GM12878 (cell line): ENCODE data around the gene SPRYD3. TPM values are rescaled to one million over a fixed set of nuclear protein-coding genes. Genes with fewer than 3 reads are reported as not detected.

ENCODE experiments used
- ATAC-seq: fragments of 200-7000 bp; cut with Tn5 transposase; 3 replicates; pipeline ENCODE4 v1.9.1; 2020; ENCODE audit warnings: mild to moderate bottlenecking, moderate library complexity
- BruUV-seq: library from RNA; stranded (reverse); fragments of 400-500 nt; replicated peaks from 2 replicates; lab custom pipeline; 2021; lab: Mats Ljungman, UMichigan
- CTCF ChIA-PET: fragments of 300-600 bp; sonication (Branson Sonifier 250); formaldehyde crosslinking; extraction: SDS; loops from one replicate; lab custom pipeline; 2021; ENCODE audit warnings: inconsistent platforms; lab: Yijun Ruan, JAX
- POLR2A ChIA-PET: fragments of 350-600 bp; formaldehyde crosslinking; extraction: SDS; loops from one replicate; lab custom pipeline; 2021; ENCODE audit warnings: inconsistent platforms; lab: Charles Lee
- RAD21 ChIA-PET: fragments of 300-600 bp; sonication (Branson Sonifier 250); formaldehyde crosslinking; loops from one replicate; lab custom pipeline; 2023; ENCODE audit warnings: antibody characterized with exemption; ENCODE audit not compliant: unreplicated experiment; lab: Charles Lee
- SMC1A ChIA-PET: fragments of 300-600 bp; sonication (Branson Sonifier 250); formaldehyde crosslinking; loops from one replicate; lab custom pipeline; 2023; ENCODE audit not compliant: unreplicated experiment, uncharacterized antibody; lab: Charles Lee
- DNase-seq: peaks from one replicate; pipeline ENCODE4 v3.0.0-alpha.2; 2011; ENCODE audit warnings: low read depth, low spot score
- FAIRE-seq: peaks from 3 replicates; lab custom pipeline; 2011; peaks lifted over from hg19 to GRCh38; lab: Jason Lieb, UNC
- H2AFZ ChIP-seq: 2 replicates; pipeline ENCODE4 v1.6.0; 2011; ENCODE audit warnings: low read depth, low read length, control low read depth; ENCODE audit not compliant: control insufficient read depth
- H3K27ac ChIP-seq: 2 replicates; pipeline ENCODE4 v1.5.1; 2011; ENCODE audit warnings: control low read depth; ENCODE audit not compliant: control insufficient read depth, insufficient read depth
- H3K27me3 ChIP-seq, 2 experiments: replicated peaks in 1 of 2; 2 replicates each; pipeline versions ENCODE4 v1.6.0 to v1.6.1; 2011; ENCODE audit warnings: low read length in 1 of 2; ENCODE audit not compliant: control insufficient read depth in 2 of 2, insufficient read depth in 2 of 2
- H3K36me3 ChIP-seq, 2 experiments: 2 replicates each; pipeline ENCODE4 v1.5.1; 2011; ENCODE audit warnings: low read length in 1 of 2; ENCODE audit not compliant: control insufficient read depth in 2 of 2, insufficient read depth in 2 of 2
- H3K4me1 ChIP-seq: 2 replicates; pipeline ENCODE4 v1.6.1; 2011; ENCODE audit warnings: mild to moderate bottlenecking, low read length, moderate library complexity, mixed read lengths; ENCODE audit not compliant: control insufficient read depth, insufficient read depth
- H3K4me2 ChIP-seq: 2 replicates; pipeline ENCODE4 v1.6.0; 2011; ENCODE audit warnings: control low read depth; ENCODE audit not compliant: control insufficient read depth, insufficient read depth
- H3K4me3 ChIP-seq: fragments of 200-600 bp; sonication (generic); 2 replicates; pipeline ENCODE4 v1.5.1; 2016
- H3K79me2 ChIP-seq: 2 replicates; pipeline ENCODE4 v1.6.0; 2011; ENCODE audit warnings: low read length; ENCODE audit not compliant: control insufficient read depth, insufficient read depth
- H3K9ac ChIP-seq: 2 replicates; pipeline ENCODE4 v1.8.0; 2011; ENCODE audit warnings: low read length, control low read depth, mixed read lengths; ENCODE audit not compliant: control insufficient read depth, insufficient read depth
- H3K9me3 ChIP-seq: replicated peaks from 3 replicates; pipeline ENCODE4 v1.5.1; 2011; ENCODE audit warnings: mild to moderate bottlenecking, low read length; ENCODE audit not compliant: control insufficient read depth, insufficient read depth
- H4K20me1 ChIP-seq: 2 replicates; pipeline ENCODE4 v1.6.0; 2011; ENCODE audit not compliant: control insufficient read depth, insufficient read depth
- BHLHE40 ChIP-seq, 2 experiments: fragments of 450-650 bp in 1 of 2; IDR thresholded peaks; 2 replicates each; pipeline ENCODE4 v1.6.1; 2011 to 2017; ENCODE audit warnings: low read depth in 2 of 2, borderline replicate concordance in 1 of 2, improper control_type of control experiment in 1 of 2, low read length in 1 of 2, mild to moderate bottlenecking in 1 of 2
- ESRRA ChIP-seq: IDR thresholded peaks from 2 replicates; pipeline ENCODE4 v1.6.1; 2012; ENCODE audit warnings: mild to moderate bottlenecking, low read length, improper control_type of control experiment
- GATAD2B ChIP-seq: fragments of 450-650 bp; conservative IDR thresholded peaks from 2 replicates; pipeline ENCODE4 v1.6.1; 2017; ENCODE audit warnings: low read depth, mild to moderate bottlenecking, moderate library complexity
- IKZF1 ChIP-seq: fragments of 450-650 bp; conservative IDR thresholded peaks from 2 replicates; pipeline ENCODE4 v1.6.1; 2017; ENCODE audit warnings: antibody characterized with exemption, mild to moderate bottlenecking
- MXI1 ChIP-seq: fragments of 150-350 bp; IDR thresholded peaks from 2 replicates; pipeline ENCODE4 v1.6.1; 2011; ENCODE audit warnings: low read depth, mild to moderate bottlenecking, inconsistent platforms, low read length, improper control_type of control experiment
- NBN ChIP-seq: fragments of 450-650 bp; IDR thresholded peaks from 2 replicates; pipeline ENCODE4 v1.6.1; 2016
- WGBS: methylation state at CpG from one replicate; pipeline ENCODE4 v1.1.6; 2016; ENCODE audit warnings: low lambda C conversion rate; ENCODE audit not compliant: insufficient replicate concordance, insufficient coverage; ENCODE audit errors: missing lambda C conversion rate; 5-methylcytosine and 5-hydroxymethylcytosine counted together
- in situ Hi-C: fragments of 300-500 bp; cut with MboI; formaldehyde crosslinking; loops from 9 replicates; pipeline ENCODE4 v1.14.3; 2018; ENCODE audit warnings: mixed read lengths
- intact Hi-C: fragments of 100-400 bp; cut with micrococcal nuclease; formaldehyde crosslinking; loops from one replicate; pipeline ENCODE4 v1.14.2; 2022; ENCODE audit not compliant: unreplicated experiment
- polyA plus RNA-seq, 11 experiments: library from polyadenylated mRNA; depleted of rRNA in 4 of 11; unstranded in 6 of 11; stranded (reverse) in 5 of 11; fragments of >200 nt; fragmentation: Nextera tagmentation in 4 of 11; fragmentation: Illumina TruSeq in 1 of 11; extraction: Ambion mirVana in 4 of 11; extraction: Trizol in 1 of 11; gene quantifications; 1 replicate in 1 of 11; 2 replicates in 10 of 11; pipeline versions ENCODE4 v1.2.1 to v1.2.3, GENCODE V29; 2011 to 2016; ENCODE audit warnings: inconsistent platforms in 2 of 11, missing spikeins in 2 of 11, low read depth in 1 of 11
- total RNA-seq, 4 experiments: library from RNA; depleted of rRNA in 3 of 4; stranded (reverse); fragments of >200 nt in 3 of 4; fragmentation: Illumina TruSeq in 1 of 4; extraction: Trizol in 1 of 4; gene quantifications; 2 replicates each; pipeline versions ENCODE4 v1.2.1 to v1.2.3, GENCODE V29; 2013 to 2021
- TF ChIP-seq, protein P1 (sequence below), 3 experiments: IDR thresholded peaks in 2 of 3; conservative IDR thresholded peaks in 1 of 3; 2 replicates each; pipeline ENCODE4 v1.5.1; 2011; ENCODE audit warnings: low read depth in 3 of 3, low read length in 3 of 3, mild to moderate bottlenecking in 3 of 3, control low read depth in 2 of 3, moderate library complexity in 2 of 3, inconsistent platforms in 1 of 3, mixed read lengths in 1 of 3; ENCODE audit not compliant: control insufficient read depth in 2 of 3, insufficient read depth in 1 of 3; ENCODE audit errors: extremely low read depth in 1 of 3
- TF ChIP-seq, protein P2 (sequence below): fragments of 450-650 bp; IDR thresholded peaks from 2 replicates; pipeline ENCODE4 v1.6.1; 2016; ENCODE audit warnings: mild to moderate bottlenecking
- TF ChIP-seq, protein P3 (sequence below): fragments of 450-650 bp; formaldehyde crosslinking; IDR thresholded peaks from 2 replicates; pipeline ENCODE4 v1.4.0; 2020; ENCODE audit warnings: mild to moderate bottlenecking, moderate library complexity

Gene SPRYD3
- total and polyA plus RNA-seq, 10 of the 15 experiments (the other 5 are each of a cell fraction or from before 2014, with no cell fraction given): 2.3 to 26.4 (median 20.2) TPM

DNA sequence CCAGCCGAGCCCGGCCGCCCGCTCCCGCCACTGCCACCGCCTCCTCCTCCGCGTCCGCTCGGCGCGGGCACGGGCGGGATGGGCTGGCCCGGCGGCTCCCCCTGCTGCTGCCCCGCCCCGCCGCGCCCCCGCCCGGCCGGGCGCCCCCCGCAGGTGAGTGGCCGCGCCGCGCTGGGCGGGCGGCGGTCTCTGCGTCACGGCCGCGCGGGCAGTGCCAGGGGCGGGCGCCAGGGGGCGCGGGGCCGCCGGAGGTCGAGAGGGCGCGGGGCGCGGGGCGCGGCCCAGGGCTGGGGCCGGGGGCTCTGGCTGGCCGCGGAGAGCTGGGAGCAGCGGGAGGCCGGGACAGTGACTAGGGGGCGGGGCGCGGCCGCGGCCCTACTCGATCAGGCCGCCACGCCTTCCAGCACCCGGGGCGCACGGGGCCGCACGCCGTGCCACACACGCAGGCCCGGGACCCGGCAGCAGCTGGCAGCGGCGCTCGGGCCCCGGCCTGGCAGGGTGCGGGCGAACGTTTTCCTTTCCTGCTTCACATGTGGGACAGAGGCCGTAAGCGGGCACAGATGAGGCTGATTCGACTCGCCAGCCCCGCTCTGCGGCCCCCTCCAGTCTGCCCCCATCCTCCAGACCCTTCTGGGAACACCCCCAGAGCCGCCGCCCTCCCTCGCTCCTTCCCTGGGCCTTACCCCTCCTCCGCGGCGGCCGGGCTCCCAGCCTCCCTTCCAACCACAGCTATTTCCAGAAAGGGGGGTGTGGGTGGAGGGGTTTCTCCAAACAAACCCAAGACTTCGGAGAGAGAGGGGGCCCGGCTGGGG is 31.8 kb downstream of the SPRYD3 start (continued):
- TF ChIP-seq, protein P1, sequence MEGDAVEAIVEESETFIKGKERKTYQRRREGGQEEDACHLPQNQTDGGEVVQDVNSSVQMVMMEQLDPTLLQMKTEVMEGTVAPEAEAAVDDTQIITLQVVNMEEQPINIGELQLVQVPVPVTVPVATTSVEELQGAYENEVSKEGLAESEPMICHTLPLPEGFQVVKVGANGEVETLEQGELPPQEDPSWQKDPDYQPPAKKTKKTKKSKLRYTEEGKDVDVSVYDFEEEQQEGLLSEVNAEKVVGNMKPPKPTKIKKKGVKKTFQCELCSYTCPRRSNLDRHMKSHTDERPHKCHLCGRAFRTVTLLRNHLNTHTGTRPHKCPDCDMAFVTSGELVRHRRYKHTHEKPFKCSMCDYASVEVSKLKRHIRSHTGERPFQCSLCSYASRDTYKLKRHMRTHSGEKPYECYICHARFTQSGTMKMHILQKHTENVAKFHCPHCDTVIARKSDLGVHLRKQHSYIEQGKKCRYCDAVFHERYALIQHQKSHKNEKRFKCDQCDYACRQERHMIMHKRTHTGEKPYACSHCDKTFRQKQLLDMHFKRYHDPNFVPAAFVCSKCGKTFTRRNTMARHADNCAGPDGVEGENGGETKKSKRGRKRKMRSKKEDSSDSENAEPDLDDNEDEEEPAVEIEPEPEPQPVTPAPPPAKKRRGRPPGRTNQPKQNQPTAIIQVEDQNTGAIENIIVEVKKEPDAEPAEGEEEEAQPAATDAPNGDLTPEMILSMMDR (IDR thresholded peaks at IDR 0.05 in 2 of 3, conservative IDR thresholded peaks at IDR 0.05 in 1 of 3; ENCODE audit: control insufficient read depth in 2 of 3, extremely low read depth in 1 of 3, insufficient read depth in 1 of 3, low read depth in 3 of 3, low read length in 3 of 3): peak in 1 of 3 experiments; percentile 49; a peak in 3 of 6 replicates
- no peak for TF ChIP-seq ESRRA

DNA sequence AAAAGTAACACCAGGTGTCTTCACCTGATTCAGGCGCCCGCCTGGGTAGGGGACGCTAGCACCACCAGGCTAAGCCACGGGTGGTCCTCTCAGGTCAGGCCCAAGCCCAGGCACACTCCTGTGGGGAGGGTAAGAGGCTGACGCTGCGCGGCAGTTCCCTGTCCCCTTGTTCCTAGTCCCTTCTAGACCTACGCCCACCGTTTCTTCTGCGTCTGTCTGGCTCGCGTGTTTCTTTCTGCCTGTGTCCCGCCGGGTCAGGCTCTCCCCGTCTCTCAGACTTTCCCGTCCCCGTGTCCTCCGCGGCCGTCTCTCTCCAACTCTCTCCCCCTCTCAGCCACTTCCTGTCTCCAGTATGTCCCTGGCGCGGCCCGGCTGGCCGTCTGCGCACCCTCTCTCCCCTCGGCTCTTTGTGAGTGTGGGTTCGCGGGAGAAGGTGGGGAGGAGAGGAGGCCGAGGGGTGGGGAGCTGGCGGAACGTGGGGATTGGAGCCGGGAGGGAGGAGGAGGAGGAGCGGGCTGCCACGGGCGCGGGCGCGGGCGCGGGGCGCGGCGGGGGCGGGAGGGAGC is 32.5 kb downstream of the SPRYD3 start:
- ChIA-PET RAD21 (interaction anchor here (0.6 to 1.1 kb wide), 2 partner anchors 52 to 394 kb away, joined by 3 read pairs; no protein-coding TSS in a partner anchor), POLR2A (interaction anchor here (0.9 kb wide), 1 partner anchor 56 kb away, joined by 4 read pairs; no protein-coding TSS in a partner anchor), SMC1A (interaction anchor here (1.0 to 1.2 kb wide), 2 partner anchors 10 to 56 kb away, joined by 3 read pairs; partner anchors contain the start of gene SOAT2), CTCF (interaction anchor here (0.9 to 2.0 kb wide), 7 partner anchors 9 to 52 kb away, joined by 3 to 10 read pairs (median 4); partner anchors contain the start of gene EIF4B)
- Histone ChIP-seq H3K36me3 (no peaks in the 10 kb centered on the region; a peak in 1 of 4 replicates), H3K4me1 (peaks cover 15% of the 10 kb centered on the region), H3K27ac (no peak overlapping the region), H3K4me2 (peak overlapping the region; percentile 98), H2AFZ (peak overlapping the region; percentile 92), H3K9ac (peak overlapping the region; percentile 60), H3K4me3 (peak overlapping the region; percentile 77), H3K27me3 (no peaks in the 10 kb centered on the region), H4K20me1 (no peaks in the 10 kb centered on the region; the same call in 1 of the 2 replicates), H3K9me3 (no peaks in the 10 kb centered on the region), H3K79me2 (no peaks in the 10 kb centered on the region)
- intact Hi-C loops (no loop called here), in situ Hi-C loops (no loop called here)
- FAIRE-seq (no peak), ATAC-seq (peak; percentile 62), DNase-seq (no peak)
- BruUV-seq: no TSS peak
- WGBS: 3% methylated on average over 20 of the region's 44 CpGs
- TF ChIP-seq BHLHE40 (IDR thresholded peaks at IDR 0.05; ENCODE audit: borderline replicate concordance in 1 of 2, low read depth in 2 of 2, low read length in 1 of 2) (peak in 1 of 2 experiments; percentile 3; a peak in 1 of 4 replicates), NBN (0 out of 2 replicates have a peak, but pooled peaks have one; percentile 48), GATAD2B (peak; percentile 58; the same call in 1 of the 2 replicates), MXI1 (0 out of 2 replicates have a peak, but pooled peaks have one; percentile 25), IKZF1 (peak; percentile 42)
- TF ChIP-seq, protein P2, sequence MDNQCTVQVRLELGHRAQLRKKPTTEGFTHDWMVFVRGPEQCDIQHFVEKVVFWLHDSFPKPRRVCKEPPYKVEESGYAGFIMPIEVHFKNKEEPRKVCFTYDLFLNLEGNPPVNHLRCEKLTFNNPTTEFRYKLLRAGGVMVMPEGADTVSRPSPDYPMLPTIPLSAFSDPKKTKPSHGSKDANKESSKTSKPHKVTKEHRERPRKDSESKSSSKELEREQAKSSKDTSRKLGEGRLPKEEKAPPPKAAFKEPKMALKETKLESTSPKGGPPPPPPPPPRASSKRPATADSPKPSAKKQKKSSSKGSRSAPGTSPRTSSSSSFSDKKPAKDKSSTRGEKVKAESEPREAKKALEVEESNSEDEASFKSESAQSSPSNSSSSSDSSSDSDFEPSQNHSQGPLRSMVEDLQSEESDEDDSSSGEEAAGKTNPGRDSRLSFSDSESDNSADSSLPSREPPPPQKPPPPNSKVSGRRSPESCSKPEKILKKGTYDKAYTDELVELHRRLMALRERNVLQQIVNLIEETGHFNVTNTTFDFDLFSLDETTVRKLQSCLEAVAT: 0 out of 2 replicates have a peak, but pooled peaks have one; percentile 17
- TF ChIP-seq, protein P3, sequence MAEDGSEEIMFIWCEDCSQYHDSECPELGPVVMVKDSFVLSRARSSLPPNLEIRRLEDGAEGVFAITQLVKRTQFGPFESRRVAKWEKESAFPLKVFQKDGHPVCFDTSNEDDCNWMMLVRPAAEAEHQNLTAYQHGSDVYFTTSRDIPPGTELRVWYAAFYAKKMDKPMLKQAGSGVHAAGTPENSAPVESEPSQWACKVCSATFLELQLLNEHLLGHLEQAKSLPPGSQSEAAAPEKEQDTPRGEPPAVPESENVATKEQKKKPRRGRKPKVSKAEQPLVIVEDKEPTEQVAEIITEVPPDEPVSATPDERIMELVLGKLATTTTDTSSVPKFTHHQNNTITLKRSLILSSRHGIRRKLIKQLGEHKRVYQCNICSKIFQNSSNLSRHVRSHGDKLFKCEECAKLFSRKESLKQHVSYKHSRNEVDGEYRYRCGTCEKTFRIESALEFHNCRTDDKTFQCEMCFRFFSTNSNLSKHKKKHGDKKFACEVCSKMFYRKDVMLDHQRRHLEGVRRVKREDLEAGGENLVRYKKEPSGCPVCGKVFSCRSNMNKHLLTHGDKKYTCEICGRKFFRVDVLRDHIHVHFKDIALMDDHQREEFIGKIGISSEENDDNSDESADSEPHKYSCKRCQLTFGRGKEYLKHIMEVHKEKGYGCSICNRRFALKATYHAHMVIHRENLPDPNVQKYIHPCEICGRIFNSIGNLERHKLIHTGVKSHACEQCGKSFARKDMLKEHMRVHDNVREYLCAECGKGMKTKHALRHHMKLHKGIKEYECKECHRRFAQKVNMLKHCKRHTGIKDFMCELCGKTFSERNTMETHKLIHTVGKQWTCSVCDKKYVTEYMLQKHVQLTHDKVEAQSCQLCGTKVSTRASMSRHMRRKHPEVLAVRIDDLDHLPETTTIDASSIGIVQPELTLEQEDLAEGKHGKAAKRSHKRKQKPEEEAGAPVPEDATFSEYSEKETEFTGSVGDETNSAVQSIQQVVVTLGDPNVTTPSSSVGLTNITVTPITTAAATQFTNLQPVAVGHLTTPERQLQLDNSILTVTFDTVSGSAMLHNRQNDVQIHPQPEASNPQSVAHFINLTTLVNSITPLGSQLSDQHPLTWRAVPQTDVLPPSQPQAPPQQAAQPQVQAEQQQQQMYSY (CRISPR knock-in tag): no peak
